ENCODE data around the gene ZNF106. TPM values are rescaled to one million over a fixed set of nuclear protein-coding genes. Genes with fewer than 3 reads are reported as not detected.

ZNF106 gene
- total RNA-seq, 4 donors from 2014 or later = 109 to 166 (median 156) TPM

GRCh38 chr15:42507514-42507913, 16.6 kb upstream of the ZNF106 start:
- TF ChIP-seq CTCF (IDR thresholded peaks at IDR 0.05; ENCODE audit: low read depth) = no peak

DNA sequence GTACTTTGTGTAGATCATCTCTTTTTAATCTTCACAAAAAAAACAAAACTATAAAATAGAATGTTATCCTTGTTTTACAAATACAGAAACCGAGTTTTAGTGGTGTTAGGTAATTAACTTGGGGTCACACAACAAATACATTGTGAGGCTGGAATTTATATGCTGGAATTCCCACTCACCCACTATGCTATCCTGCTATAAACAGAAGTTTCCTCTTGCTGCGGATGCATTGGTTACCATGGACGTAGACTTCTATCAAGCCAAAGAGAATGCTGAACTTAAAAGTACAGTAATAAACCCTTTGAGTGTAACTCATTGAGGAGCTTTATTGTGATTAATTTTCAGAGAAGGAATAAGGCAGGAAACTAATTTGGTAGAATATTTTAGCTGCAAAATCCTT, 13.7 kb upstream of the ZNF106 start:
- no peak for TF ChIP-seq CTCF (IDR thresholded peaks at IDR 0.05; ENCODE audit: low read depth)

- no peak for TF ChIP-seq CTCF (IDR thresholded peaks at IDR 0.05; ENCODE audit: low read depth)
Measured at GRCh38 chr15:42503825-42504224, 12.9 kb upstream of the ZNF106 start.

GRCh38 chr15:42502477-42502876, 11.5 kb upstream of the ZNF106 start:
- no peak for TF ChIP-seq CTCF (IDR thresholded peaks at IDR 0.05; ENCODE audit: low read depth)

DNA sequence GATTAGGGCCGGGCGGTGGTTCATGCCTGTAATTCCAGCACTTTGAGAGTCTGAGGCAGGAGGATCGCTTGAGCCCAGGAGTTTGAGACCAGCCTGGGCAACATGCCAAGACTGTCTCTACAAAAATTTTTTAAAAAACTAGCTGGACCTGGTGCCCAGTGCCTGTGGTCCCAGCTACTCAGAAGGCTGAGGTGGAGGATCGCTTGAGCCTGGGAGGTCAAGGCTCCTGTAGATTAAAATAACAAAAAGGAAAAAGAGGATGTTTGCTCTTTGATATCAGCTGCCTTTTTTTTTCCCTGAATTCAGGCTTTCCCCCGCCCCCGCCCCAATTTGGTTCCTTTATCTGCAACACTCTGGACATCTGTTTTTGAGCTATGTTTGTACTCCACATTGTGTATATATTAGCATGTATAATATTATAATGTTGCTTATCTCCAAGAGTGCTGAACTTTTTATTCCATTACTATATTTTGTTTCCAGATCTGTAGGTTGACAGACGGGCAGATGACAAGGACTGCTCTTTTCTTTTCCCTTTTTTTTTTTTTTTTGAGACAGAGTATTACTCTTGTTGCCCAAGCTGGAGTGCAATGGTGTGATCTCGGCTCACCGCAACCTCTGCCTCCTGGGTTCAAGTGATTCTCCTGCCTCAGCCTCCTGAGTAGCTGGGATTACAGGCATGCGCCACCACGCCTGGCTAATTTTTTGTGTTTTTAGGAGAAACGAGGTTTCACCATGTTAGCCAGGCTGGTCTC, 9.1 kb upstream of the ZNF106 start:
- TF ChIP-seq CTCF (IDR thresholded peaks at IDR 0.05; ENCODE audit: low read depth) = no peak

DNA sequence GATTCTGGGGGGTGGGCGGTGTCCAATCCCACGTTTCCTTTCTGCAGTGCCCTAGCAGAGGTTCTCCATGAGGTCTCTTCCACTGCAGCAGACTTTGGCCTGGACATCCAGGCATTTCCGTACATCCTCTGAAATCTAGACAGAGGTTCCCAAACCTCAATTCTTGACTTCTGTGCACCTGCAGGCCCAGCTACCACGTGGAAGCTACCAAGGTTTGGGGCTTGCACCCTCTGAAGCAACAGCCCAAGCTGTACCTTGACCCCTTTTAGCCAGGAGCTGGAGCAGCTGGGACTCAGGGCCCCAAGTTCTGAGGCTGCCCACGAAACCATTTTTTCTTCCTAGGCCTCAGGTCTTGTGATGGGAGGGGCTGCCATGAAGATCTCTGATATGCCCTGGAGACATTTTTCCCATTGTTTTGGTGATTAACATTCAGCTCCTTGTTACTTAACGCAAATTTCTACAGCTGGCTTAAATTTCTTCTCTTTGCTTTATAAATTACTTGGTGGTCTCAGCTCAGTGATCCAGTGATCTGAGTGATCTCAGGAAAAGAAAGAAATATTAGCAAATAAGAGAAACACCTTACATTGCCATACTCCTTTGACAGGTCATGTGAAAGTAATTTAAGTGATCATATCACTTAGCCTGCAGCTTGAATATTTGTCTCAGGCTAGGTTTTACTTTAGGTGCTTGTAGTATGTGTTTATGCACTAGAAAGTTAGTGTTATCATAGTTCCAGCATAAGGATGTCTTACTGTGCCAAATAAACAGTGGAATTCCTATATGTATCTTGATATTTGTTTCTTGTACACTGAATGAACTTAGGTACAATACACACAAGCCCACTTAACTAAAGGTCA, 7.5 kb upstream of the ZNF106 start:
- no peak for TF ChIP-seq CTCF (IDR thresholded peaks at IDR 0.05; ENCODE audit: low read depth)
